Right lobe of liver (tissue), 4 donors: Measurements from ENCODE around the gene PSEN1.

Experiments
- POLR2A ChIP-seq: fragments of 450-650 bp; IDR thresholded peaks from one replicate; pipeline ENCODE4 v1.6.1; 2017; ENCODE audit warnings: antibody characterized with exemption, mild to moderate bottlenecking
- TF ChIP-seq, protein P1 (sequence below), 4 donors: fragments of 200-600 bp in 3 of 4; fragments of 450-650 bp in 1 of 4; IDR thresholded peaks; one replicate each; pipeline versions ENCODE4 v1.5.1 to v1.8.0; 2016 to 2022; ENCODE audit warnings: antibody characterized with exemption in 4 of 4, mild to moderate bottlenecking in 2 of 4
- donor health status: DM: no; HTN: no; CAD: no.
- donor health status: DM: no; HTN: no; CAD: no.
- donor health status: DM: no; HTN: yes; CAD: no.

DNA sequence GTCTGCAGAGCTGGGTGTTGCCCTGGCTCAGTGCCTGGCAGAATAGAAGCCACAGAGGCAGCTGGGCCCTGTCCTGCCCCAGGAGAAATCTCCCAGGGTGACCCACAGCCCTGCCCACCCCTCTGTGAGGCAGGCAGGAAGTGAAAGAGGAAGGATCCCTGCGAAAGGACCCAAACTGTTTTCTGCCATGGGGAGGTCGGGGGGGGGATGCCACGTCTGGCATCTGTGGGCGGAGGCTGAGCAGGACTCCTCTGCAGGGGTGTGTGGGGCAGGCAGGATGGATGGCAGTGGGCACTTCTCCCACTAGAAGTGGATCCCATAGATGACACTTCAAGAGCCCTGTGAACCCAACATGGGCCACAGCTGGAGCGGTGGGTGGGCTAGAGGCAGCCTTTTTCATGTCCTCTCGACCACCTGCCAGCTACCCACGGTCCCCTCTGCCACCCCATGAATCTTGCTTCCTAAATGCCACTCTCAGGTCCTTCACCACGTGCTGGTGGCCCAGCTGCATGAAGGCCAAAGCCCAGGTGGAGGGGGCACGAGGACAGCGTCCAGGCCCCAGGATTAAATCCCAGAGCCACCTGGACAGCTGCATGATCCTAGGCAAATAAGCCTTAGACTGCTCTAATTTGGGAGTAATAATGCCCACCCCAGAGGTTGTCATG is 104.6 kb downstream of the PSEN1 start:
- TF ChIP-seq, protein P1, sequence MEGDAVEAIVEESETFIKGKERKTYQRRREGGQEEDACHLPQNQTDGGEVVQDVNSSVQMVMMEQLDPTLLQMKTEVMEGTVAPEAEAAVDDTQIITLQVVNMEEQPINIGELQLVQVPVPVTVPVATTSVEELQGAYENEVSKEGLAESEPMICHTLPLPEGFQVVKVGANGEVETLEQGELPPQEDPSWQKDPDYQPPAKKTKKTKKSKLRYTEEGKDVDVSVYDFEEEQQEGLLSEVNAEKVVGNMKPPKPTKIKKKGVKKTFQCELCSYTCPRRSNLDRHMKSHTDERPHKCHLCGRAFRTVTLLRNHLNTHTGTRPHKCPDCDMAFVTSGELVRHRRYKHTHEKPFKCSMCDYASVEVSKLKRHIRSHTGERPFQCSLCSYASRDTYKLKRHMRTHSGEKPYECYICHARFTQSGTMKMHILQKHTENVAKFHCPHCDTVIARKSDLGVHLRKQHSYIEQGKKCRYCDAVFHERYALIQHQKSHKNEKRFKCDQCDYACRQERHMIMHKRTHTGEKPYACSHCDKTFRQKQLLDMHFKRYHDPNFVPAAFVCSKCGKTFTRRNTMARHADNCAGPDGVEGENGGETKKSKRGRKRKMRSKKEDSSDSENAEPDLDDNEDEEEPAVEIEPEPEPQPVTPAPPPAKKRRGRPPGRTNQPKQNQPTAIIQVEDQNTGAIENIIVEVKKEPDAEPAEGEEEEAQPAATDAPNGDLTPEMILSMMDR (IDR thresholded peaks at IDR 0.05): no peak
- TF ChIP-seq POLR2A: no peak
